Left forelimb (tissue), 1 donor: Measurements from ENCODE around the gene BAX.
A peak's percentile ranks its signal among the peaks of the same experiment; 100 is the strongest.

Experiments
- DNase-seq: peaks from one replicate; pipeline ENCODE4 v3.0.0-alpha.2; 2018; ENCODE audit warnings: low spot score

BAX gene

GRCh38 chr19:48933382-48933932 lies 21.2 kb upstream of the BAX start, which contains the start of gene DHDH:
TSS of gene DHDH (plus strand) at chr19:48933699. CDS start at chr19:48933722, 23 bp downstream.
- peak; percentile 78 for DNase-seq

GRCh38 chr19:48934837-48935236 lies 19.8 kb upstream of the BAX start:
- DNase-seq = no peak

- DNase-seq = no peak
Observed at GRCh38 chr19:48935864-48936263, 18.8 kb upstream of the BAX start.

- no peak for DNase-seq
Observed at GRCh38 chr19:48938256-48938655, 16.4 kb upstream of the BAX start.

- no peak for DNase-seq
Observed at GRCh38 chr19:48940902-48941301, 13.8 kb upstream of the BAX start.

- DNase-seq = no peak
Observed at GRCh38 chr19:48943081-48943480, 11.6 kb upstream of the BAX start.

GRCh38 chr19:48945415-48945814 lies 9.3 kb upstream of the BAX start:
- no peak for DNase-seq

GRCh38 chr19:48945817-48946216 lies 8.9 kb upstream of the BAX start:
- no peak for DNase-seq

- DNase-seq = no peak
Observed at GRCh38 chr19:48946463-48947257, 8.0 kb upstream of the BAX start.

GRCh38 chr19:48947258-48947542 lies 7.5 kb upstream of the BAX start:
- no peak for DNase-seq

- no peak for DNase-seq
Observed at GRCh38 chr19:48950159-48950558, 4.5 kb upstream of the BAX start.

GRCh38 chr19:48950830-48951519 lies 3.7 kb upstream of the BAX start:
- no peak for DNase-seq

- DNase-seq = no peak
Observed at GRCh38 chr19:48953141-48953540, 1.5 kb upstream of the BAX start.

GRCh38 chr19:48953990-48954594 lies 583 bp upstream of the BAX start:
- no peak for DNase-seq

- no peak for DNase-seq
Observed at GRCh38 chr19:48955308-48955958, 758 bp downstream of the BAX start.

- DNase-seq = no peak
Observed at GRCh38 chr19:48958006-48958405, 3.3 kb downstream of the BAX start.

- no peak for DNase-seq
Observed at GRCh38 chr19:48959341-48960239, 4.9 kb downstream of the BAX start.

- DNase-seq = no peak
Observed at GRCh38 chr19:48961051-48961649, 6.5 kb downstream of the BAX start.

GRCh38 chr19:48961673-48962028 lies 7.0 kb downstream of the BAX start:
- DNase-seq = no peak

GRCh38 chr19:48962029-48962848 lies 7.6 kb downstream of the BAX start:
- no peak for DNase-seq
